T-helper 9 cell (primary cell): ENCODE results near the gene CAMSAP3.
"Not testable (repeated sequence)": the region's sequence is repeated elsewhere in the genome, so short reads cannot be mapped to it uniquely, and the experiment has no call there.

ENCODE experiments used
- DNase-seq: peaks from one replicate; pipeline ENCODE4 v3.0.0-alpha.2; 2020
- total RNA-seq, 2 donors: gene quantifications; one replicate each; lab custom pipeline; 2026; lab: John Stamatoyannopoulos, UW

The CAMSAP3 gene
- 0 to 0.56 reads per million in 2 donors for total RNA-seq

- DNase-seq, result no peak
Measured at GRCh38 chr19:7595466-7596133, at the start of gene CAMSAP3. CAMSAP3 (plus strand) TSS chr19:7595863; CDS start chr19:7596003, 140 bp downstream.

GRCh38 chr19:7545904-7546303, 49.8 kb upstream of the CAMSAP3 start:
- no peak for DNase-seq

GRCh38 chr19:7547159-7547558, 48.5 kb upstream of the CAMSAP3 start:
- no peak for DNase-seq

- DNase-seq, result no peak
Measured at GRCh38 chr19:7549429-7550148, 46.1 kb upstream of the CAMSAP3 start.

GRCh38 chr19:7550169-7550770, 45.4 kb upstream of the CAMSAP3 start:
- DNase-seq, result no peak

DNA sequence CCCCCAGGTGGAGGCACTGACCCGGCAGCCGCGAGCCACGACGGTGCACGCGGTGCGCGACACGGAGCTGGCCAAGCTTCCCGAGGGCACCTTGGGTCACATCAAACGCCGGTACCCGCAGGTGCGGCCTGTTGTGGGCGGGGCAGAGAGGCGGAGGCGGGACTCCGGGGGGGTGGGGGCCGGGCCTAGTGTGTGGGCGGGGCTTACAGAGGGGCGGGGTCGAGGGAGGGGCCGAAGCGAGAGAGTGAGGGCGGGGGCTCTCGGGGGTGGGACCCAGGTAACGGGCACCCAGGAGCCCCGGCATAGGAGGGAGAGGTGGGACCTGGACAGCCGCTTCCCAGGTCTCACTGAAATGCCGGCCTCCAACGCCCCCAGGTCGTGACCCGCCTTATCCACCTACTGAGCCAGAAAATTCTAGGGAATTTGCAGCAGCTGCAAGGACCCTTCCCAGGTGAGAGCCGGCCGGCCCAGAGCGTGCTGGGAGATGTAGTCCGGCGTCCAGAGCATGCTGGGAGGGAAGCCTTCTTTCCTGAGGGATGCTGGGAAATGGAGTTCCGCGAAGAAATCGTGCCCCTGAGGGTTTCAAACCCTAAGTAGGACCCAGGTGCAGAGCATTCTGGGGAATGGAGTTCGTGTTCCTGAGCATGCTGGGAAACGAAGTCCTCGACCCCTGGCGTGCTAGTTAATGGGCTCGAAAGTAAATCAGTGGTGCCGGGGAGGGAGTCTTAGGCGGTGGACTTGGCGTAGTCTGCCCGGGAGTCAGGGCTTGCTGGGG, 44.5 kb upstream of the CAMSAP3 start:
- no peak for DNase-seq

- DNase-seq, result no peak
Measured at GRCh38 chr19:7552781-7553180, 42.9 kb upstream of the CAMSAP3 start.

- DNase-seq, result no peak
Measured at GRCh38 chr19:7554565-7554964, 41.1 kb upstream of the CAMSAP3 start.

GRCh38 chr19:7554990-7555864, 40.4 kb upstream of the CAMSAP3 start:
- DNase-seq, result no peak

DNA sequence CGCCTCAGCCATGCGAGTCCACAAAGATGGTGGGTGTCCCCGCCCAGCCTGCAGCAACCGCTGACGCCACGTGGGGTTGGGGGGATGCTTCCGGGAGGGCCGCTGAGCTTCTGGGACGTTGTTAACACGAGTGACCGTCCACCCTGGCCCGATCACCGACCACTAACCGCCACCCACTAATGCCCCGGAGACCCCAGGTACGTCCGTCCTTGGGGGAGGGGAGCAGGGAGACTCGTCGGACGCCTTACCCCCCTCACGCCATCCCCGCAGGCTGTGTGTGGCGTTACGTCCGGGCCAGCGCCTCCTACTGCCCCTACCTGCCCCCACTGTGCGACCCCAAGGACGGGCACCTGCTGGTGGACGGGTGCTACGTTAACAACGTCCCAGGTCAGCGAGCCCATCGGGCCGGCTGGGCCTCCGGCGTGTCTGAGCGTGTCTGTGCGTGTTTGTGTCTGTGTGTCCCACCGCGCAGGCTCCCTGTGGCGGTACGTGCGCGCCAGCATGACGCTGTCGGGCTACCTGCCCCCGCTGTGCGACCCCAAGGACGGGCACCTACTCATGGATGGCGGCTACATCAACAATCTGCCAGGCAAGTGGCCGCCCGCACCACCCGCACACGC, 38.9 kb upstream of the CAMSAP3 start:
- DNase-seq, result no peak

GRCh38 chr19:7558667-7559066, 37.0 kb upstream of the CAMSAP3 start:
- no peak for DNase-seq

DNA sequence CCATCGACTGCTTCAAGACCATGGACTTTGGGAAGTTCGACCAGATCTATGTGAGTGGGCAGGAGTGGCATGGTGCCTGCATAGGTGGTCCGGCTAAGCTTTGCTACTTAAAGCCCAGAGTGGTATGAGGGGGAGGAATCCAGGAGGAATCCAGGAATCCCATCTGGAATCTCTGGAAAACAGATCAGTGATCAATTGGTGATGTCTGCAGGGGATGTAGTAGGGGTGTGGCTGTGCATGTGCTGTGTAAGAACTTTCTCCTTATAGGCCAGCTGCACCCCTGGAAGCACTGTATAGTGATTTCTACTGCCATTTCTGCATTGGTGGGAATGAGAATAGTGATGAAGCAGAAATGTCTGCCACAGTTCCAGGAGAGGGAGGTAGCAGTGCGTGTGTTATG, 36.6 kb upstream of the CAMSAP3 start:
- no peak for DNase-seq

DNA sequence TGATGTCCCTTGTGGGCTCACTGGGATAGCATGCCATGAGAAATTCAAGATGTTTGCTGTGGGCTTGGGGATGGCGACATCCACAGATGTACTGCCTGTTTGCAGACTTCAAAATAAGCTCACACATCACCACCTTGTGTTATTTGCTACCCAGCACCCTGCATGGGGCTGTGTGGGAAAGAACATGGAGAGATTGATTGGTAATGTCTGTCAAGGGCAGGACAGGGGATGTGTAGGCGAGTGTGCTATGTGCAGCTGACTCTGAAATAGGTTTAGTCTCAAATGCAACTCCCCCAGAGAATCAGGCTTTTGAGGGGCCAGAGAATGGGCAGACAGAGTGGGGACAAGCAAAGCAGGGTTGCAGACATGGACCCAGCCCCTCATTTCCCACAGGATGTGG, 35.4 kb upstream of the CAMSAP3 start:
- no peak for DNase-seq

DNA sequence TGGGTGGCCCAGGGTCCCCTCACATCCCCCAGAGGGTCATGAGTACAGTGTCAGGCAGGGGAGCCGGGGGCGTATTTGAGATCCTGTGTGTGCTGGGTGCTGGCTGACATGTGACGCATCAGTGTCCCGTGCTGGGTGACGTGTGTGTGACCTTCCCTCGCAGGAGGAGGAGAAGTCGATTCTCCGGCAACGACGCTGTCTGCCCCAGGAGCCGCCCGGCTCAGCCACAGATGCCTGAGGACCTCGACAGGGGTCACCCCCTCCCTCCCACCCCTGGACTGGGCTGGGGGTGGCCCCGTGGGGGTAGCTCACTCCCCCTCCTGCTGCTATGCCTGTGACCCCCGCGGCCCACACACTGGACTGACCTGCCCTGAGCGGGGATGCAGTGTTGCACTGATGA, 34.3 kb upstream of the CAMSAP3 start:
- no peak for DNase-seq

GRCh38 chr19:7562646-7563393, 32.8 kb upstream of the CAMSAP3 start:
- DNase-seq, result no peak

GRCh38 chr19:7564866-7565265, 30.8 kb upstream of the CAMSAP3 start:
- no peak for DNase-seq

GRCh38 chr19:7565332-7565731, 30.3 kb upstream of the CAMSAP3 start:
- DNase-seq, result no peak

DNA sequence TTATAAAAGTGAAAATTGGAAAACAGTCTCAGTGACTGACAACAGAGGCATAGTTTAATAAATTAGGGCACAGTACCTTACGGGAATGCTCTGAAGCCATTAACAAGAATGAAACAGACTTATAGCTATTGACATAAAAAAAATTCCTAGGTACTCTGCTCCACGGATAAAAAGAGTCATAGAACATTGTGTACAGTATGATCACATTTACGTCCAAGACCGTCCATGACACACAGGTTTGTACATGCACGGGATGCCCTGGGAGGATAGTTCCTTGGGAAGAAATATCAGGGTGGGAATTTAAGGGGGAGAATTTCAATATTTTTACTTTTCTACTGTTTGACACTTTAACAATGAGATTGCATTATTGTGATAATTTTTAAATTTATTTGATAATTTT, 24.9 kb upstream of the CAMSAP3 start:
- DNase-seq, result no peak

GRCh38 chr19:7575434-7576040, 20.1 kb upstream of the CAMSAP3 start:
- DNase-seq, result no peak

DNA sequence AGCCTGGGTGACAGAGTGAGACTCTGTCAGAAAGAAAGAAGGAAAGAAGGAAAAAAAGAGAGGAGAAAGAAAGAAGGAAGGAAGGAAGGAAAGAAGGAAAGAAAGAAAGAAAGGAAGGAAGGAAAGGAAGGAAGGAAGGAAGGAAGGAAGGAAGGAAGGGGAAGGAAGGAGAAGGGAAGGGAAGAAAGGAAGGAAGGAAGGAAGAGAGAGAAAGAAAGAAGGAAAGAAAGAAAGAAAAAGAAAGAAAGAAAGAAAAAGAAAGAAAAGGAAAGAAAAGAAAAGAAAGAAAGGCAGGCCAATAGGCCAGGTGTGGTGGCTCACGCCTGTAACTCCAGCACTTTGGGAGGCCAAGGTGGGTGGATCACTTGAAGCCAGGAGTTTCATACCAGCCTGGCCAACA, 18.2 kb upstream of the CAMSAP3 start:
- DNase-seq, result not testable (repeated sequence)

- DNase-seq, result no peak
Measured at GRCh38 chr19:7578127-7578526, 17.5 kb upstream of the CAMSAP3 start.
